Amygdala (tissue), 56 donors: ENCODE results near the gene C2orf92.
"Not testable (repeated sequence)": the region's sequence is repeated elsewhere in the genome, so short reads cannot be mapped to it uniquely, and the experiment has no call there.

Experiments
- DNase-seq, 56 donors: peaks; one replicate each; lab custom pipeline; 2025; lab: John Stamatoyannopoulos, UW

Gene C2orf92

GRCh38 chr2:97688062-97688827, 18.7 kb downstream of the C2orf92 start:
- DNase-seq = no peak

DNA sequence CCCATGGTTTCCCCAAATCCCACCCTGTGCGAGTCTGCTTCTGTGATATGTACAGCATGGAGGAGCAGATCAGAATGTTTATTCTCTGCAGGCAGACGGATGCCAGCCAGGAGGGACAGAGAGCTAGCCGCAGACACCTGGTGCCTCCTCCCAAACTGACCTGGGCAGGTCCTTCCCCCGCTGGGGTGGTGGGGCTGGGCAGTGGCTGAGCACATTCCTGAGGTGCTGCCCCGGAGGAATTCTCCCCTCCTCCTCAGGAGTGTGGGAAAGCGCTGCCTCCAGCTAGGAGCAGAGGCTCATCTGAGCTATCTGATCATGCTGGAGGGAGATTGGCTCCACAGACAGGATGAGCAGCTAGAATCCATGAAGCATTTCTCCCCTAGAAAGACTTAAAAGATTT, 21.7 kb downstream of the C2orf92 start:
- no peak for DNase-seq

- DNase-seq = no peak
Measured at GRCh38 chr2:97693476-97693875, 24.0 kb downstream of the C2orf92 start.

- no peak for DNase-seq
Measured at GRCh38 chr2:97695744-97696143, 26.2 kb downstream of the C2orf92 start.

GRCh38 chr2:97697252-97698235, 28.0 kb downstream of the C2orf92 start:
- peak in 54 of 56 donors; percentile 34 to 97 (median 75) for DNase-seq

DNA sequence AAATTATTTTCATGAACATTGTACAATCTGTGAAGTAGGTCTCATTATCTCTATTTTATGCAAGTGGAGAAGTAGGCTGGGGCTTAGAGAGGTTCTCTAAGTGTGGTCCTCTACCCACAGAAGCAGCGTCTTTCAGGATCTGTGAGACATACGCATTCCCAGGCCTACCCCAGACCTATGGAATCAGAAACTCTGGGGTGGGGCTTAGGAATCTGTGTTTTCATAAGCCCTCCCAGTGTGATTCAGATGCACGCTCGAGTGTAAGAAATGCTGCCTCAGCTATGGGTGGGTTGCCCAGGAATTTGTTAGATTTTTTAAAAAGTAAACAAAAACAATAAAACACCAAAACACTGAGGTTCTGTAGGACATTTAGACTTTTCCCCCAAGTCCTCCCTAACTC, 29.0 kb downstream of the C2orf92 start:
- DNase-seq = no peak

DNA sequence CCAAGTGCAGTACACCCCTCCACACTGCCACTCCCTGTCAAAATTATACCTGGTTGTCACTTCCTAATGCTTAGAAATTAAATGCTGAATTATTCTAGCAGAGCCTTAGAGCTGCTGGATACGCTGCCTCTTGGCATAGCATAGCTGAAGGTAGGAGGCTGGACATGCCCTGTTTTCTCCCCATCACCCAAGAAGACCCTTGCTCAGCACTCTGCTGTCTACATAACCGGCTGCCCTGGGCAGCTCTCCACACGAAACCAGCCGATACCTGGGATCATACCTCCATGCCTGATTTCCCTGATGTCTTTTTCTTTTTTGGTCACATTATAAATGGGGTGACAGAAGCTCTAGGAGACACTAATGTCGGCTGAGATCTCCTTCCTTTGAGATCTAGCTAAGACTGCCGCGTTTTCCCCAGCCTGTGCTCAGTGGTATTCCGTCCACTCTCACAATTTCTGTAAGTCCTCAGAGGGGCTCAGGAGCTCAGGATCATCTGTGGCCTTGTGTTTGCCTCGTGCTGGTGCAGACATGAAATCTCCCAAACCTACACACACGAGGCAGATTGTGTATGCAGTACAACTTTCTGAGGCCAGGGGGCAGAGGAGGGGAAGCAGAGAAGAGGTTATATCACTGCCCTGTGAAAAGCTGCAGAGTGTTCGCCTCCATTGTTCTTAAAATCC, 30.4 kb downstream of the C2orf92 start:
- peak in 23 of 56 donors; percentile 5 to 72 (median 20) for DNase-seq

DNA sequence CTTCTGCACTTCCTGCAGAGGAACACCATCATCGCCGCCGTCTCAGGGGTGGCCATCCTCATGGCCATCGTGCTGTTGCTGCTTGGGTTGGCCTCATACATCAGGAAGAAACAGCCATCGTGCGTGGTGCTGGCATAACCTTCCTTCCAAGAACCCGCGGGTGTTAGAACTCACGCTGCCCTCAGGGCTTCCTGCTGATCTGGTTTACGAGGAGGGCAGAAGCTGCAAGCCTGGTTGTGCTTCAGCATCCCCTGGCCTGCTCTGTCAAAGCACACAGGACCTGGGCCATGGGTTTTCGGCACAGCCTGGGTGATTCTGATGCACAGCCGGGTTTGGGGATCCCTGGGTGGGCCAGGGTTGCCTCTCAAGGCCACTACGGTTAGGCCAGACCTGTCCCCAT, 31.7 kb downstream of the C2orf92 start:
- DNase-seq = no peak

GRCh38 chr2:97701851-97702465, 32.4 kb downstream of the C2orf92 start:
- DNase-seq = no peak

GRCh38 chr2:97702731-97703470, 33.4 kb downstream of the C2orf92 start:
- DNase-seq = no peak

DNA sequence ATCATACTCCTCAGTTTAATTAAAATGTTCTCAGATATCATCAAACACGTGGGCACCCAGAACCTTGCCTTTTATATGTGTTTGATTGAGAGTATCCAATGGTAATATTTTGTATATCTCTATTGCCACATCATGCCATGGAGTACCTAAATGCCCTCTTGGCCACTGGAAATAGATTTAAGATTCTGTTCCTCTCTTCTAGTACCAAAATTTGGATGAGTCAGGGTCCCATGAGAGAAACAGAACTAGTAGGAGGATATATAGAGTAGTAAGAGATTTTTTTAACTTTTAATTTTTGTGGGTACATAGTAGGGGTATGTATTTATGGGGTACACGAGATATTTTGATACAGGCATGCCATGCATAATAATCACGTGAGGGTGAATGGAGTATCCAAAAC, 34.2 kb downstream of the C2orf92 start:
- DNase-seq = no peak

GRCh38 chr2:97704989-97705388, 35.5 kb downstream of the C2orf92 start:
- DNase-seq = no peak

DNA sequence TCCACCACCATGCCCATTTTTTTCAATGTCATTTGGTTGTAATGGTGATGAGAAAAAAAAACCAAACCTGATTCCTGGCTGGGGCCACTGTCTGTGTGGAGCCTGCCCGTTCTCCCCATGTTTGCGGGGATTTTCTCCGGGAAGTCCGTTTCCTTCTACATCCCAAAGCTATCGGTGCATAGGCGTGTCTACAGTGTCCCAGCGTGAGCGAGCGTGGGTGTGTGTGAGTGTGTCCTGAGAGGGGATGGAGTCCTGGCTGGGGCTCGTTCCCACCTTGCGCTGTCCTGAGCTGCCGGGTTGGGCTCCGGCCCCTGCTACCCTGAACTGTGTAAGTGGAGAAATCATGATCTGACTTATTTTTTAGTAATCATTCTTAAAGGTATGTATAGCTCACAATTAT, 36.6 kb downstream of the C2orf92 start:
- DNase-seq = no peak

GRCh38 chr2:97706708-97707345, 37.3 kb downstream of the C2orf92 start:
- no peak for DNase-seq

DNA sequence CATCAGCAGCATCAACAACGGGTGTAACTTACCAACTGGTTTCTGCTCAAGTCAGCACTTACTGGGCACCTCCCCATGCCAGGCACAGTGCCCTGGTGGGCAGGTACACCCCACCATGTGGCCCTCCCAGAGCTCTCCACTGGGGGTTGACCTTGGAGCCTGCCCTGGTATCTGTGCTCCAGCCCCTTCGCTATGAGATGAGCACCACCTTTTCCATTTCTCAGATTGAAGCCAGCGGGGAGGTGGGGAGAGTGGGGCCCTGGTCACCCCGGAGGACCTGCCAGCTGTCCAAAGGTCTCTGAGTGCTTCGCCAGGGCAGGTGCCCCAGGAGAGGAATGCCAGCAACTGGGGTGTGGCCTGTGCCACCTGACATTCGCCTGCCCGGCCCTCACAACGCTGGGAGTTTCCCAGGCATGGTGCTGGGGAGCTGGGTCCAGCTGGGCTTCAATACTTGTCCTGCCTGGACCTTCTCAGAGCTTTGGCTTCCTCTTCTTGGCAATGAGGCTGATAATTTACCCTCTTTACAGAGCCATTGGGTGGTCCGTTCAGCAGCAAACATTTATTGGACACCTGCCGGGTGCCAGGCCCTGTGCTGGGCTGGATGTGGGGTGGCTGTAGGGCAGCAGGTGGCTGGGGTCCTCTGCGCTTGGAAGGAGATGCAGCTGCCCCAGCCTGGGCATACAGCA, 38.0 kb downstream of the C2orf92 start:
- no peak for DNase-seq

DNA sequence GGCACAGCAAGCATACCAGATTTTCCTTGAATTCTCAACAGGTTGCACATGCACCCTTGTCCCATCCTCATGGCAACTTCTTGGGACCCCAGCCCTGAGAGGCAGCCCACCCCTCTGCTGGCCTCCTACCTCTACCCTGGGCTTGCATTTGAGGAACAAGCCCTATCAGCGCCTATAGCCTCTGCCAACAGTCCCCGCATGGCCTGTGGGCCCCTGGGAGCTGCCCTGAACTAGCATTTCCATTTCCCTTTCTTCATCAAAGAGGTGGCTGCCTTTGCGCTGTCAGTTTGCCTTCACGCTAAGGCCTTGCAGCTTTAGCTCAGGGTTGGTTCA, 38.5 kb downstream of the C2orf92 start:
- no peak for DNase-seq

DNA sequence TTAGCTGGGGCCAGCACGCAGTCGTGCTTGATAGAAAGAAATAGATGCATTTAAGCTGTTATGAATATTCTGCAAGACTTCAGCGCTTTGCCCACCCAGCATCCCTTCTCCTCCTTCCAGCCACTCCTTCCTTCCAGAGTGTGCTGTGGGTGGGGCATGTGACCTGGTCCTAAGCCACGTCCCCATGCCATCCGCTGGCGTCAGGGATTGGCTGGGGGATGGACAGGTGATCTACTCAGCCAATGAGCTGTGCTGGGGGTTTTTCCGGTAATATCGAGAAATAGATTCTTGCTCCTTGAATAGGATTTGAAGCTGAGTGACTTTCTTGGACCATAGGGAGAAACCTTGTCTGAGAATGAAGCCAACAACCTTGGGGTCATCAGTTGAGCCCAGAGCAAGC, 39.1 kb downstream of the C2orf92 start:
- no peak for DNase-seq

DNA sequence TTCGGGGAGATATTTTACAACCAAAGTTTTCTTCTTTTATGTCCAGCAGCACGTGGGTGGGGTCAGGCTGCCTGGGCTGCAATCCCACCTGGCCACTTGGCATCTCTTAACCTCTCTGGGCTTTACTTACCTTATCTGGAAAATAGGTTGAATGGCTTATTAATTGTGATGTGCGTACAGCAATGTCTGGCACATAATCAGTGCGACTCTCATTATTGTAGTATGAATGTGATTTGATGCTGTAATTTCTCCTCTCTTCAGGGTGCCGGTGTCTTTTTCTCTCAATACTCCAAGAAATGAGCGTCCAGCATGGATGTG, 41.8 kb downstream of the C2orf92 start:
- no peak for DNase-seq

DNA sequence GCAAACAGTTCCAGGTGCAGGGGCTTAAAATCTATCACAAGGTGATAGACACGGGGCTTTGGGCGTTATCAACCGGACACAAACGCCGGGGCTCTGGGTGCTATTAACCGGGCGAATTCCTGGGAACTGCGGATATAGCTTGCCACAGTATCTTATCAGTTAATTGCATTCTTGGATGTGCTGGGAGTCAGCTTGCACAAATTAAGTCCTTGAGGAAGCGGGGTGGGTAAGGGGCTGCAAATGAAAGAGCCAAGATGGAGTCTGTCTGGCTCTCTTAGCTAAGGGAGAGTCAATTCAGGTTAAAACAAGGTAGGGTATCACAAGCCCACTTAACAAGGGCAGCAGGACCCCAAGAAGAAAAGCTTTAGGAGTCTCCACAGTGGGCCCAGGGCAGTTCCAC, 42.7 kb downstream of the C2orf92 start:
- not testable (repeated sequence) for DNase-seq
